ENCODE measurements around the gene RASAL3.

DNA sequence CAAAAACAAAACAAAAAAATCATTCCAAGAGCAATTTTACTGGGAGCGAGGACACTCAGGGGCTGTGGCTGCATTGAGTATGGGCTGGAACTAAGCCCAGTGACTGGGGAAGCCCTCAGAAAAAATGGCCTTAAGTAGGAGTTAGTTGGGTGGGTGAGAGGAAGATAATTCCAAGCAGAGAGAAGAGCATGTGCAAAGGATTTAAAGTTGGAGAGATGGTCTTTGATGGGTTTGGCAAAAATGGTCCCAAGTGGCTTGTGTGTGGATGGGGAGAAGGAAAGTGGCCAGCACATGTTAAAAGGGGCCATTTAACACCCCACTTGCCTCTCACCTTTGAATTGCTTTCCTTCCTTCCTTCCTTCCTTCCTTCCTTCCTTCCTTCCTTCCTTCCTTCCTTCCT is 37.3 kb upstream of the RASAL3 start:
- TF ChIP-seq CTCF (IDR thresholded peaks at IDR 0.05) (no peak), POLR2A (IDR thresholded peaks at IDR 0.05) (no peak)
